ENCODE data around the gene NELFE. TPM values are rescaled to one million over a fixed set of nuclear protein-coding genes. Genes with fewer than 3 reads are reported as not detected.

NELFE gene
- total RNA-seq, 1 donor from 2014 or later = 129 TPM

- Mint-ChIP-seq H3K4me1 (peaks cover 23% of the 10 kb centered on the region), H3K27me3 (ENCODE audit: insufficient read depth, low read depth) (peaks cover 15% of the 10 kb centered on the region), H3K4me3 (peak overlapping the region; percentile 88), H3K36me3 (peaks cover 29% of the 10 kb centered on the region), H3K9me3 (peaks cover 7% of the 10 kb centered on the region), H3K27ac (peak overlapping the region; percentile 98)
- Histone ChIP-seq H3K4me1 (peaks cover 7% of the 10 kb centered on the region), H3F3A (ENCODE audit: low read depth) (peaks cover 24% of the 10 kb centered on the region), H3K27me3 (no peaks in the 10 kb centered on the region), H3K4me2 (peak overlapping the region; percentile 82), H3K9ac (peak overlapping the region; percentile 57), H2AFZ (replicated peaks) (peak overlapping the region; percentile 96), H3K27ac (no peak overlapping the region), H4K20me1 (ENCODE audit: low read depth) (no peaks in the 10 kb centered on the region), H3K4me3 (peak overlapping the region; percentile 68), H3K36me3 (no peaks in the 10 kb centered on the region), H3K9me3 (ENCODE audit: low read depth) (no peaks in the 10 kb centered on the region), H3K79me2 (ENCODE audit: low read depth) (peaks cover 31% of the 10 kb centered on the region)
- TF ChIP-seq EZH2phosphoT487 (IDR thresholded peaks at IDR 0.05) (no peak), EZH2 (IDR thresholded peaks at IDR 0.05) (no peak), CTCF (IDR thresholded peaks at IDR 0.05) (no peak)
- no peak for DNase-seq (ENCODE audit: low spot score)
Measured at GRCh38 chr6:31972709-31973350, 14.1 kb upstream of the NELFE start.

GRCh38 chr6:31971993-31972708, 13.4 kb upstream of the NELFE start, which contains the start of gene DXO:
TSS of gene DXO (minus strand) at chr6:31972138. CDS start at chr6:31971675, 463 bp downstream.
- H3F3A ChIP-seq (ENCODE audit: low read depth) = peaks cover 24% of the 10 kb centered on the region
- H3K27me3 Mint-ChIP-seq (ENCODE audit: insufficient read depth, low read depth) = peaks cover 10% of the 10 kb centered on the region
- H3K27ac ChIP-seq = peak within 1 kb of the TSS; percentile 96
- H3K4me3 Mint-ChIP-seq = peak within 1 kb of the TSS; percentile 88
- H2AFZ ChIP-seq (replicated peaks) = peak within 1 kb of the TSS; percentile 96
- H3K9ac ChIP-seq = peak within 1 kb of the TSS; percentile 57
- no peaks in the 10 kb centered on the region for H3K9me3 ChIP-seq (ENCODE audit: low read depth)
- DNase-seq (ENCODE audit: low spot score) = peak; percentile 98
- no peak for TF ChIP-seq CTCF (IDR thresholded peaks at IDR 0.05)
- H3K36me3 ChIP-seq = no peaks in the 10 kb centered on the region
- peaks cover 7% of the 10 kb centered on the region for H3K9me3 Mint-ChIP-seq
- no peaks in the 10 kb centered on the region for H4K20me1 ChIP-seq (ENCODE audit: low read depth)
- peak within 1 kb of the TSS; percentile 98 for H3K27ac Mint-ChIP-seq
- H3K4me1 ChIP-seq = peaks cover 7% of the 10 kb centered on the region
- H3K27me3 ChIP-seq = no peaks in the 10 kb centered on the region
- peak within 1 kb of the TSS; percentile 68 for H3K4me3 ChIP-seq
- peaks cover 31% of the 10 kb centered on the region for H3K79me2 ChIP-seq (ENCODE audit: low read depth)
- peak within 1 kb of the TSS; percentile 82 for H3K4me2 ChIP-seq
- H3K4me1 Mint-ChIP-seq = peaks cover 23% of the 10 kb centered on the region
- peaks cover 35% of the 10 kb centered on the region for H3K36me3 Mint-ChIP-seq

- peak overlapping the region; percentile 96 for H3K27ac ChIP-seq
- peaks cover 24% of the 10 kb centered on the region for H3F3A ChIP-seq (ENCODE audit: low read depth)
- H3K9me3 ChIP-seq (ENCODE audit: low read depth) = no peaks in the 10 kb centered on the region
- H3K27ac Mint-ChIP-seq = peak overlapping the region; percentile 96
- peak; percentile 4 for DNase-seq (ENCODE audit: low spot score)
- H3K4me3 ChIP-seq = peak overlapping the region; percentile 68
- peaks cover 4% of the 10 kb centered on the region for H3K9me3 Mint-ChIP-seq
- peaks cover 7% of the 10 kb centered on the region for H3K4me1 ChIP-seq
- peaks cover 35% of the 10 kb centered on the region for H3K36me3 Mint-ChIP-seq
- peaks cover 31% of the 10 kb centered on the region for H3K79me2 ChIP-seq (ENCODE audit: low read depth)
- no peaks in the 10 kb centered on the region for H3K27me3 ChIP-seq
- peaks cover 10% of the 10 kb centered on the region for H3K27me3 Mint-ChIP-seq (ENCODE audit: insufficient read depth, low read depth)
- peak overlapping the region; percentile 88 for H3K4me3 Mint-ChIP-seq
- no peaks in the 10 kb centered on the region for H4K20me1 ChIP-seq (ENCODE audit: low read depth)
- no peaks in the 10 kb centered on the region for H3K36me3 ChIP-seq
- TF ChIP-seq EZH2 (IDR thresholded peaks at IDR 0.05) = no peak
- no peak for TF ChIP-seq EZH2phosphoT487 (IDR thresholded peaks at IDR 0.05)
- no peak for TF ChIP-seq CTCF (IDR thresholded peaks at IDR 0.05)
- H2AFZ ChIP-seq (replicated peaks) = peak overlapping the region; percentile 96
- peaks cover 23% of the 10 kb centered on the region for H3K4me1 Mint-ChIP-seq
- H3K4me2 ChIP-seq = peak overlapping the region; percentile 82
- peak overlapping the region; percentile 57 for H3K9ac ChIP-seq
Measured at GRCh38 chr6:31971279-31971992, 12.7 kb upstream of the NELFE start.

Measured in neural progenitor cell (in vitro differentiated cells).